H9 (cell line): ENCODE data around the gene PSMB3. TPM values are rescaled to one million over a fixed set of nuclear protein-coding genes. Genes with fewer than 3 reads are reported as not detected.
A peak's percentile ranks its signal among the peaks of the same experiment; 100 is the strongest.

Source experiments
- DNase-seq: peaks from one replicate; pipeline ENCODE4 v3.0.0-alpha.2; 2017
- H2AFZ ChIP-seq: one replicate; pipeline ENCODE4 v1.6.1; 2013; ENCODE audit warnings: mild to moderate bottlenecking, low read length, control low read depth, moderate library complexity
- H2AK5ac ChIP-seq: 2 replicates; pipeline ENCODE4 v1.6.1; 2013; ENCODE audit warnings: low read length, control low read depth, mixed read lengths; ENCODE audit not compliant: insufficient read length
- H2BK120ac ChIP-seq: one replicate; pipeline ENCODE4 v1.6.1; 2013; ENCODE audit warnings: low read depth, mild to moderate bottlenecking, low read length, control low read depth, inconsistent platforms; ENCODE audit not compliant: poor library complexity, severe bottlenecking
- H2BK12ac ChIP-seq: 2 replicates; pipeline ENCODE4 v1.6.1; 2013; ENCODE audit warnings: low read length, control low read depth, mixed read lengths, low read depth; ENCODE audit not compliant: insufficient read length
- H2BK15ac ChIP-seq: 2 replicates; pipeline ENCODE4 v1.6.1; 2013; ENCODE audit warnings: low read depth, low read length, control low read depth
- H2BK20ac ChIP-seq: one replicate; pipeline ENCODE4 v1.6.1; 2013; ENCODE audit warnings: low read depth, mild to moderate bottlenecking, low read length, control low read depth, inconsistent platforms; ENCODE audit not compliant: poor library complexity, severe bottlenecking
- H2BK5ac ChIP-seq: 2 replicates; pipeline ENCODE4 v1.6.1; 2013; ENCODE audit warnings: low read length, control low read depth, mixed read lengths; ENCODE audit not compliant: insufficient read length
- H3K14ac ChIP-seq: 2 replicates; pipeline ENCODE4 v1.6.1; 2013; ENCODE audit warnings: low read length, control low read depth; ENCODE audit not compliant: insufficient read depth
- H3K18ac ChIP-seq: 2 replicates; pipeline ENCODE4 v1.6.1; 2013; ENCODE audit warnings: low read depth, mild to moderate bottlenecking, mixed read lengths, low read length, control low read depth; ENCODE audit not compliant: insufficient read length
- H3K23ac ChIP-seq: 2 replicates; pipeline ENCODE4 v1.6.1; 2013; ENCODE audit warnings: low read length, control low read depth, mixed read lengths, low read depth; ENCODE audit not compliant: insufficient read length
- H3K23me2 ChIP-seq: 2 replicates; pipeline ENCODE4 v1.6.1; 2013; ENCODE audit warnings: low read depth, mild to moderate bottlenecking, mixed read lengths, low read length, control low read depth; ENCODE audit not compliant: insufficient read length, poor library complexity, severe bottlenecking
- H3K27ac ChIP-seq: 2 replicates; pipeline ENCODE4 v1.5.1; 2013; ENCODE audit warnings: low read length, control low read depth, mixed read lengths, low read depth; ENCODE audit not compliant: insufficient read length
- H3K27me3 ChIP-seq: 2 replicates; pipeline ENCODE4 v1.6.1; 2013; ENCODE audit warnings: low read length, control low read depth, inconsistent platforms; ENCODE audit not compliant: insufficient read depth
- H3K4ac ChIP-seq: 2 replicates; pipeline ENCODE4 v1.6.1; 2013; ENCODE audit warnings: low read depth, mild to moderate bottlenecking, control low read depth, inconsistent platforms, low read length, moderate library complexity
- H3K4me1 ChIP-seq: 2 replicates; pipeline ENCODE4 v1.6.1; 2013; ENCODE audit warnings: low read length, control low read depth, inconsistent platforms; ENCODE audit not compliant: insufficient read depth
- H3K4me2 ChIP-seq: 2 replicates; pipeline ENCODE4 v1.6.1; 2013; ENCODE audit warnings: low read length, control low read depth, mixed read lengths; ENCODE audit not compliant: insufficient read length, insufficient read depth
- H3K56ac ChIP-seq: 2 replicates; pipeline ENCODE4 v1.6.1; 2013; ENCODE audit warnings: low read depth, mild to moderate bottlenecking, mixed read lengths, low read length, control low read depth; ENCODE audit not compliant: insufficient read length
- H3K79me1 ChIP-seq: 2 replicates; pipeline ENCODE4 v1.6.1; 2013; ENCODE audit warnings: low read depth, mild to moderate bottlenecking, moderate library complexity, low read length, control low read depth, inconsistent platforms; ENCODE audit not compliant: insufficient read depth, poor library complexity, severe bottlenecking
- H3K79me2 ChIP-seq: 2 replicates; pipeline ENCODE4 v1.6.1; 2013; ENCODE audit warnings: low read length, control low read depth, inconsistent platforms; ENCODE audit not compliant: insufficient read depth
- H3K9ac ChIP-seq: 2 replicates; pipeline ENCODE4 v1.6.1; 2013; ENCODE audit warnings: low read length, control low read depth, mixed read lengths; ENCODE audit not compliant: insufficient read length; ENCODE audit errors: extremely low read depth
- H3K9me3 ChIP-seq: one replicate; pipeline ENCODE4 v1.6.1; 2013; ENCODE audit warnings: low read depth, low read length, inconsistent platforms; ENCODE audit not compliant: control insufficient read depth
- H3T11ph ChIP-seq: one replicate; pipeline ENCODE4 v1.6.1; 2013; ENCODE audit warnings: mild to moderate bottlenecking, low read length, control low read depth, inconsistent platforms
- H4K20me1 ChIP-seq: one replicate; pipeline ENCODE4 v1.6.1; 2013; ENCODE audit not compliant: control insufficient read depth, insufficient read length, insufficient read depth
- H4K5ac ChIP-seq: 2 replicates; pipeline ENCODE4 v1.6.1; 2013; ENCODE audit warnings: low read depth, mild to moderate bottlenecking, mixed read lengths, low read length, control low read depth; ENCODE audit not compliant: insufficient read length
- H4K8ac ChIP-seq: replicated peaks from 2 replicates; pipeline ENCODE4 v1.6.1; 2013; ENCODE audit warnings: low read length, control low read depth, mixed read lengths, low read depth; ENCODE audit not compliant: insufficient read length
- H4K91ac ChIP-seq: 2 replicates; pipeline ENCODE4 v1.6.1; 2013; ENCODE audit warnings: low read depth, mild to moderate bottlenecking, moderate library complexity, mixed read lengths, low read length, control low read depth; ENCODE audit not compliant: insufficient read length
- H3K27ac Mint-ChIP-seq, 3 experiments: 2 replicates in 2 of 3; 3 replicates in 1 of 3; pipeline ENCODE4 v1.8.0; 2020 to 2021; ENCODE audit warnings: mixed read lengths in 3 of 3, mild to moderate bottlenecking in 1 of 3, moderate library complexity in 1 of 3
- H3K27me3 Mint-ChIP-seq: 2 replicates; pipeline ENCODE4 v1.8.0; 2021; ENCODE audit warnings: low read depth, mild to moderate bottlenecking, moderate library complexity, mixed read lengths
- H3K36me3 Mint-ChIP-seq, 3 experiments: 2 replicates in 2 of 3; 3 replicates in 1 of 3; pipeline ENCODE4 v1.8.0; 2020 to 2021; ENCODE audit warnings: low read depth in 3 of 3, mixed read lengths in 3 of 3; ENCODE audit not compliant: insufficient read depth in 1 of 3
- H3K4me1 Mint-ChIP-seq, 2 experiments: 2 replicates each; pipeline ENCODE4 v1.8.0; 2020; ENCODE audit warnings: mixed read lengths in 2 of 2
- H3K4me3 Mint-ChIP-seq, 2 experiments: 2 replicates in 1 of 2; 3 replicates in 1 of 2; pipeline ENCODE4 v1.8.0; 2020 to 2021; ENCODE audit warnings: mild to moderate bottlenecking in 2 of 2, mixed read lengths in 2 of 2, moderate library complexity in 1 of 2
- H3K9me3 Mint-ChIP-seq, 2 experiments: 2 replicates in 1 of 2; 3 replicates in 1 of 2; pipeline ENCODE4 v1.8.0; 2020; ENCODE audit warnings: mild to moderate bottlenecking in 2 of 2, mixed read lengths in 2 of 2, moderate library complexity in 1 of 2
- CTCF ChIP-seq: fragments of 200-600 bp; sonication (generic); conservative IDR thresholded peaks from 3 replicates; pipeline ENCODE4 v1.8.0; 2021; ENCODE audit warnings: antibody characterized with exemption, mild to moderate bottlenecking
- WGBS: extraction: QIAGEN DNeasy Blood & Tissue Kit; methylation state at CpG from one replicate; pipeline ENCODE4 v1.1.7; 2013; ENCODE audit warnings: missing lambda C conversion rate, low lambda C conversion rate, mixed read lengths; ENCODE audit not compliant: insufficient read length; ENCODE audit errors: extremely low coverage; 5-methylcytosine and 5-hydroxymethylcytosine counted together
- total RNA-seq: library from RNA; stranded (reverse); gene quantifications from 2 replicates; pipeline ENCODE4 v1.2.1, GENCODE V29; 2021

Gene PSMB3
- total RNA-seq, 1 experiment from 2014 or later = 242 TPM

- no peak overlapping the region for H3K4me2 ChIP-seq
- H3K4ac ChIP-seq = no peak overlapping the region
- H2AK5ac ChIP-seq = no peak overlapping the region
- H2BK12ac ChIP-seq = no peak overlapping the region
- no peak overlapping the region for H2BK20ac ChIP-seq
- Mint-ChIP-seq H3K9me3 (no peaks in the 10 kb centered on the region), H3K4me1 (no peaks in the 10 kb centered on the region), H3K4me3 (peak overlapping the region in 1 of 2 experiments; percentile 49; a peak in 3 of 5 replicates), H3K27me3 (no peaks in the 10 kb centered on the region; the same call in 1 of the 2 replicates), H3K27ac (0 out of 7 replicates have a peak overlapping the region, but pooled peaks of 1 of the 3 experiments have one; percentile 26), H3K36me3 (peaks cover 23 to 83% (median 62%) of the 10 kb centered on the region in 3 experiments)
- no peak overlapping the region for H2BK15ac ChIP-seq
- no peak overlapping the region for H3K23ac ChIP-seq
- H3K56ac ChIP-seq = no peak overlapping the region
- no peaks in the 10 kb centered on the region for H3K9me3 ChIP-seq
- peak; percentile 86 for DNase-seq
- no peak overlapping the region for H3K14ac ChIP-seq
- no peaks in the 10 kb centered on the region for H4K20me1 ChIP-seq
- WGBS = no CpG with 5 or more reads among the region's 4 CpGs
- H3K9ac ChIP-seq = no peak overlapping the region
- H2BK5ac ChIP-seq = no peak overlapping the region
- H3T11ph ChIP-seq = no peak overlapping the region
- no peaks in the 10 kb centered on the region for H3K27me3 ChIP-seq
- no peak overlapping the region for H3K18ac ChIP-seq
- H3K79me2 ChIP-seq = no peaks in the 10 kb centered on the region
- no peak overlapping the region for H4K91ac ChIP-seq
- H3K23me2 ChIP-seq = no peaks in the 10 kb centered on the region
- H3K79me1 ChIP-seq = no peaks in the 10 kb centered on the region
- H4K8ac ChIP-seq = no peak overlapping the region
- no peak overlapping the region for H2AFZ ChIP-seq
- peak; percentile 78 for TF ChIP-seq CTCF
- H2BK120ac ChIP-seq = no peak overlapping the region
- H3K4me1 ChIP-seq = no peaks in the 10 kb centered on the region
- H4K5ac ChIP-seq = no peak overlapping the region
- H3K27ac ChIP-seq = no peak overlapping the region
Observed at GRCh38 chr17:38761612-38762011, 9.1 kb downstream of the PSMB3 start.
